Activated CD4-positive, alpha-beta T cell treated with anti-CD3 and anti-CD28 coated beads, Interleukin-2, Interleukin-6, amounts not matched to agents 100 ng/mL and 50 ng/mL, durations not matched to agents 16 hours and 8 hours (primary cell): ENCODE data around the gene ATP13A2.

Experiments
- DNase-seq: peaks from one replicate; pipeline ENCODE4 v3.0.0-alpha.2; 2020

ATP13A2 gene

DNA sequence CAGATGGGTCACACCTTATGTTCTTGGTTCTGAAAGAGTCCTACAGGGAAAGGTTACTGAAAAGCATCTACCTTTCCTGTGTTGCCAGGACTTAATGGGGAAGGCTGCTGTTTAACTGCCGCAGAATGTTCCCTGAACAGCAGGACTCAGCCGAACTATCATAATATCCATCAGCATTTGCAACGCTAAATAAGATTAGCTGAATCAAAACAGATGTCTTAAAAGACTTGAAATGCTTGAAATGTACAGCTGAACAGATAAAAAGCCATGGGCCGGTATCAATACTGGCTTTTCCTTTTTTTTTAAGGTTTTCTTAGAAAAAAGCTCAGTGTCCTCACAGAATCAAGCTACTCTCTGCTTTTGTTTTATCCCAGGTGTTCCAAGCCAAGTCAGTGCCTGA is 19.7 kb upstream of the ATP13A2 start:
- no peak for DNase-seq

DNA sequence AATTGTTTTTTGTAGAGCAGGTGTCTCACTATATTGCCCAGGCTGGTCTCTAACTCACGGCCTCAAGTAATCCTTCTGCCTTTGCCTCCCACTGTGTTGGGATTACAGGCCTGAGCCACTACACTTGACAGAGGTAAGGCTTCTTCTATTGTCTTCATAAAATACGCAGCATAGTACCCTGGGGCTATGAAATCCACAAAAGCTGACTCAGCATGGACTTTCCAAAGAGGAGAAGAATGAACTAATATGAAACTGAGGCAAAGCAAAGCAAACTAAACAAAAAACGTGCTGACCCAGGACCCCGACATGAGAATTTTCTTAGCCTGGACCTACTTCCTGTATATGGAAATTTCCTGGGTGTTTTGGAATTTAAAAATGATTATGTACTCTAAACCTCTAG is 18.5 kb upstream of the ATP13A2 start:
- no peak for DNase-seq

DNA sequence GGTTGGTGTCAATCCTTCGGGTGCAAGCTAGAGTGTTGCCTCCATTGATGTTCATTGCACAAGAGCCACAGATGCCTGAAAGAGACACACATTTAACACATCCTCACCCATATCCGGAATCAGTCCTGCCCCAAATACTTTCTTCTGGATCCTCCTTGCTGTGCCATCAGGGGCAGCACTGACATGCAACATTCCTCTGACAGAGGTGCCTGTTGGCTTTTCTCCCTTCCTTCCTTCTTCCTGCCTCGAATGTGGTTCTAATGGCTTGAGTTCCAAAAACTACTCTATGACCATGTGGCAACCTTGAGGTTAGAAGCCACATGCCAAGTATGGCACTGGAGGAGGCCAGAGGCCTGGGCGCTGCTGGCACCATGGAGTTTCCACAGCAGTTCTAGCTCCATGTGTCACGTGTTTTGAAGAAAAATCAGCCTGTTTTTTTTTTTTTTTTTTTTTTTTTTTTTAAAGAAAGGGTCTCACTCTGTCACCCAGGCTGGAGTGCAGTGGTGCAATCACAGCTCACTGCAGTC is 17.0 kb upstream of the ATP13A2 start:
- no peak for DNase-seq

DNA sequence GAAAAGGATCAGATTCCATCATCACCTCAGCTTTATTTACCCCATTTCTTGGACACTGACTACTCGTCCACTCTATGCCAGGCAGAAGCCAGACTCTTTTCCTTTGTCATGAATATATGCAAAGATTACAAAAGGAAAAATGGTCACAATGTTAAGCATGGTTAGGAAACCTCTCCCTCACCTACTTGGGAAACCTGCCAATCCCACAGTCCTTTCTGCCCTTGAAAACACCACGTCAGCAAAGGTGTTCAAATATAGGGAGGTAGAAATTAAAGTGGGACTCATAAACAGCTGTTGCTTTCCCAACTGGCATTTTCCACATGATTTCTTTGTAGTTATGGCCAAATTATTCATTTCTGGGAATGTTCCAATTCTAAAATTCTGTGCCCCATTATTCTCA is 16.2 kb upstream of the ATP13A2 start:
- no peak for DNase-seq

DNA sequence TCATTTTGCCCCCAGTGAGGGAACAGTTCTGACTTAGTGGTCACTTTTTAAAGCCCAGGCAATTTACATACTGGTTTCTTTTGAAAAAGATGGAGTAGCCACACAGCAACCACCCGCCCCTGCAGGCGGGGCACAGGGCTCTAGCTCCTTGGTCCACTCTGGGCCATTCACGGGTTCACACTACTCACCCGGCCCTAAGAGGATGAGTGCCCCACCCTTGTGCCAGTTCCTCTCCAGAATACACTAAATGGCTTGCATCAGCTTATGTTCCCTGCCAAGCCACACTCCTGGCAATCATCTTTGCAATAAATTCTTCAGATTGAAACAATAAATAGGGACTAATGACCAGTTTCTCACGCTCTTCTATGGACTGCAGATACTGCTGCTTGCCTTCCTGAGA is 15.7 kb upstream of the ATP13A2 start:
- no peak for DNase-seq

DNA sequence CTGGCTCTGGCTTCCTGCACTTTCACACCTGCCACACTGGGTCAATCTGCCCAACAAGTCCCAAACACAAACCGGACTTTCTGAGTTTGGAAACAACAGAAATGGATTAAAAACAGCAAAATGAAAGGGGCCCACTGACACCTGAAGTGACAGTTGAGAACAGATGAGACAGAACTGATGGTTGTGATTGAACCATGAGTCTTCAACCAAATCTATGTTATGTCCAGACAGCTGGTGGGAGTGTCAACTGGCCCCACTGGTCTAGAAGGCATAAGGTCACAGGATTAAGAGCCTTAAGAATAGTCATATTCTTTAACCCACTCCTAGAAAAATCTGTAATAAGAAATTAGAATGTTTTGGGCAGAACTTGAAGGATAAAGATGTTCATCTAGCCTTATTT is 13.0 kb upstream of the ATP13A2 start:
- DNase-seq = no peak

DNA sequence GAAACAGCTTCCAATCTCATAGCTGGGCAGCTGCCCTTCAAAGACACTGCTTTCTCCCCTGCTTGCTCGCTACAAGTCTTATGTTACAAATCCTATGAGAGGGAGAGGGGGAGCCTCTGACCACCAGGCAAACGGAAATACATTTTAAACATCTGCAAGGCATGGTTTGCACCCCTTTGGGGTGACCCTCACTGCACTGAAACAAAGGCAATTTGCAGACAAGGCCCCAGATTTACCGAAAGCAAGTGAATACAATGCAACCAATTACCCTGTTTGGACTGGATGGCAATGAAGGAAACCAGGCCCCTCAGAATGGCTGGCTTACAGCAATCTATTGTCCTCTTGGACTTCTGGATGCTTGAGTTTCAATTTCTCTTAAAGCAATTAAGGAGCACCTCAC is 11.8 kb upstream of the ATP13A2 start:
- DNase-seq = no peak

DNA sequence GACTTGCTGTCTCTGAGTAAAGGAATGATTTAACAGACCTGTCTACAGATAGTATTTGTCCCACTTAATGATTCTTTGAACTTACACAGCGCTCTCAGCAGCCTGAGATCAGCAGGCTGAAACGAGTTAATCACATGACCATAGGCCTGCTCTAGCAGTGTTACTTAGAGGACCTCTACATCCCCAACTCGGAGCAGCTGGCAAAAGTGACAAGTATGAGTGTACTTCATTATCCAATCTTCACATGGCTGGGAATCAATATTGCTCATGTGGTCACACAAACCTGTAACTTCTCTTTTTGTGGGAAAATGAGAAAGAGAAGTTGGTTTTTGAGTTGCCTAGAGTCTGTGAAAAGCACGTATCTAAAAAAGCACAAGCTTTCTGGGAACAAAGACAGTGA is 11.4 kb upstream of the ATP13A2 start:
- DNase-seq = no peak

DNA sequence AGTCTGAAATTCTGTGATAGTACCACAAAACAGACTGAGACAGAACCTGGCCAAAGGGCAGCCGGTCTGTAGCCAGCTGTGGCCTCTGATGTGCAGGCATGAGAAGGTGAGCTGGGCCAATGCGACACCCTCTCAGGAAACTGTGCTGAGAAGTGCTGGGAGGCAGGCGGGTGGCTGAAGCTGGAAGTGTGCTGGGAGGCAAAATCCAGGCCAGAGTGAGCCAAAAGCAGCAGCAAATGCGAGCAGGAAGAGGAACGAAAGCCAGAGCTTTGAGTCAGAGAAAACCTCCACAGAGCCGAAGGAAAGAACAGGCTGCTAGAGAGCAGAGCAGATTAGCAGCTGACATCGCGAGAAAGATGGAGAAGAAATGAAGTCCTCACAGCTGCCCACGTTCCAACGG is 10.2 kb upstream of the ATP13A2 start:
- no peak for DNase-seq

DNA sequence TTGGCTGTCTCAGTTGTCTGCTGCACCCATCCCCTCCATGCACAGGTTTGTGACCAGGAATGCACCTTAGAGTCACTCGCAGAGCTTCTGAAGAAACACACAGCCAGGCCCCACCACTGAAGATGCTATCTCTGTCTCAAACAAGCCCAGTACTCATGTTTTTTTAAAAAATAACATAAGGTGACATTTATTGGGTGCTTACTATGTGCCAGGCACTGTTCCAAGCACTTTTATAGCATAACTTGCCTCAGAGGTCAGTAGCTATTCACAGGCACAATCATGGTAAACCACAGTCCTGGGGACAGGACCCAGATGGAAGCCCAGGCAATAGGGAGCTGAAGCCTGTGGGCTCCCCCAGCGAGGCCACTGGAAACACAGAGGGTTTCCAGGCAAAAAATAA is 8.8 kb upstream of the ATP13A2 start:
- DNase-seq = no peak

DNA sequence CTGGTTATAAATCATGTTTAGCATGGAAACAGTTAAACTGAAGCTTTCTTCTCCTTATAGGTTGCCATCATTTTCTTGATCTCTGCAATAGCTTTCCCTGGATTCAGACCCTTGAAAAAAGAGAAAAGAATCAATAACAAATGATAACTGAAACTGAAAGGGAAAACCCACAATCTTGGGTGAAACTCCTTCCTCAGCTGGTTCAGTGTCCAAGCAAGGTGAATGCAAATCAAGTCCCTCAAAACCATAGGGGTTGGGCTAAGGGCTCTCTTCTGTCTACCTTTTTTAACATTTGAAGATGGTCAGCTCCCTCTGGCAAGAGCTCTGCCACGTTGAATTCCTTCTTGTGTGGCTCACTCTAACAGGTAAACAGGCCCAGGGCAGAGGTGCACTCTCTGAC is 7.1 kb upstream of the ATP13A2 start:
- no peak for DNase-seq

DNA sequence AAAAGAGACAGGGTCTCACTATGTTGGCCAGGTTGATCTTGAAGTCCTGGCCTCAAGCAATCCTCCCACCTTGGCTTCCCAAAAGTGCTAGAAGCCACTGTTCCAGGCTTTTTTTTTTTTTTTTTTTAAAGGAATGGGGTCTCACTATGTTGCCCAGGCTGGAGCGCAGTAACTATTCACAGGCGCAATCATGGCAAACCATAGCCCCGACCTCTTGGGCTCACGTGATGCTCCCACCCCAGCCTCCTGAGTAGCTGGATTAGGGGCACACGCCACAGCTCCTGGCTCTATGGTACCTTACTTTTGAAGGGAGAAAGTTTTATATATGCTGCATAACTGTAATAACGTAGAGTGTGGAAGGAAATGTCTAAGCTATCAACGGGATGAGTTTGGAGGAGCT is 5.7 kb upstream of the ATP13A2 start:
- DNase-seq = no peak

DNA sequence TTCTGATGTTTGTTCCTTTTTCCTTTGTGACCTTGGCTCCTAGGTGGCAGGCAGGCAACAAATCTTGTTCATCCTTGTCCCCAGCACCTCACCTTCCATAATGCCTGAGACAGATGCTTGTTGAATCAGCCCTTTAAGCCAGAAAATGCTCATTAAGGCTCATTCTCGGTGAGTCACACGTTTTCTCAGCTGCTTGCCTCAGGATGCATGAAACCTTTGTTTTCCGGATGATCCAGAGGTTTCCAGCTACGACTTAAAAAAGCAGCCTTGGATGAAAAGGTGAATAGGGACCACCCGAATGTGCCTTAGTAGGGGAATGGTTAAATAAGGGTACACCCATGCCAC is 4.6 kb upstream of the ATP13A2 start:
- no peak for DNase-seq

DNA sequence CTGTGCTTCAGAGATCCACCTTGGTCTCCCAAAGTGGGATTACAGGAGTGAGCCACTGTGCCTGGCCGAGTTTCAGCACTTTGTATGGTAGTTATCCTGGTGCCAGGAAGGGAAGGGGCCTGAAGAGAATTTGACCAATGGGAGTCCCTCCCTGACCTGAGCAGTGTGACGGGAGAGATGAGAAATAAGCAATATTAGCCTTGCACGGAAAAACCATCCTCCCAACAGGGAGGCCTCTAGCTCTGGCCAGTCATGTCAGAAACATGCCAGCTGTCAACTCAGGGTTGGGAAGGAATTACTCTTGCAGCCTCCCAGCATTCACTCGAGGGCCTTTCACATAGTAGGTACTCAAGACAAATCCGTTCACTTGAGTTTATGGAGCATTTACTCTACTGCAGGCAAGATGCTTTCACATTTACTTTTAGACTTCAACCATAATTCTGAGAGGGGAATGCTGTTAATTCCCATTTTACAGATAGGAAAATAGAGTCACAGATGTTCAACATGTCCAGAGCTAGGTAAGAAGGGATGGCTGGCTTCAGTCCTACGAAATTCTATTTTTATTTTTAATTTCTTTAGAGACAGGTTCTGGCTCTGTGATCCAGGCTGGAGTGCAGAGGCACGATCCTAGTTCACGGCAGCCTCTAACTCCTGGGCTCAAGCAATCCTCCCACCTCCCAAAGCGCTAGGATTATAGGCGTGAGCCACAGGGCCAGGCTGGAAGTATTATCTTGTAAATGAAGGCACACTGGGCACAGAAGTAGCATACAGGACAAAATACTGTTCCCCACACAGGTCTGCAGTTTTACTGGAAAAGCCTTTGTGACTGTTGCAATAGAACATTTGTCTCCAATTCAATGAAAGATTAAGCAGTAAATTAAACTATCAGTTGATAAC is 3.2 kb upstream of the ATP13A2 start:
- DNase-seq = no peak

DNA sequence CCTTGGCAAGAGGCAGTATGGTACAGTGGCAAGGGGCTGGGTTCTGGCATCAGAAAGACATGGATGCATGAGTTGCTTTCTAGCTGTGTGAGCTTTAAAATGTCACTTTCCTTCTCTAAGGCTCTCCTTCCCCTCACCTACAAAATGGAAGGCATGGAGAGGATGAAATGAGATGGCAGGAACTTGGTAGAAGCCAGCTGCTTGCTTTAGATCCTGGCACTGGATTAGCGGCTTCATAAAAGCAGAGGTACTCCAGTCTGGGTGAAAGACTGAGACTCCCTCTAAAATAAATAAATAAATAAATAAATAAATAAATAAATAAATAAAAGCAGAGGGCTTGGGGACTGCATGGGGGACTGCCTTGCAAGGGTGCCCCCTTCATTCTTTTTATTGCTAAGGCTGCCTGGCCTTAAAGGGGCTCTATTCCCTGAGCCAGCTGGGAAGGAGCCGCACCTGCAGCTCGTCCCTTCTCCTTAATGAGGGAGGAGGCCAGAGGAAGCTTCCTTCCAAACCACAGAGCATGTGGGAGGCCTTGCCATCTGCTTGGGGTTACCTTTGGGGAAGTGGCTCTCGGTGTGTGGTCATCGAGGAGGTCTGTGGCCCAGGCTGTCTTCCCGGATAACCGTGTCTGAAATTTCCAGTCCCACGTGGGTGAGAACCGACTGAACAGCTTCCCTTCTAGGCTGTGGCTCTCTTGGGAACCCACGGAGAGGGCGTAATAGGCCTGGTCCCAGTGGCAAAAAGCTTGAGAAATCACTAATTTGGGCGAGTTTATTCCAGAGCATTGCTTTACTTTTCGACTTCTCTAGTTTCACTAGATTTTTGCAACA is 2.0 kb upstream of the ATP13A2 start:
- no peak for DNase-seq

DNA sequence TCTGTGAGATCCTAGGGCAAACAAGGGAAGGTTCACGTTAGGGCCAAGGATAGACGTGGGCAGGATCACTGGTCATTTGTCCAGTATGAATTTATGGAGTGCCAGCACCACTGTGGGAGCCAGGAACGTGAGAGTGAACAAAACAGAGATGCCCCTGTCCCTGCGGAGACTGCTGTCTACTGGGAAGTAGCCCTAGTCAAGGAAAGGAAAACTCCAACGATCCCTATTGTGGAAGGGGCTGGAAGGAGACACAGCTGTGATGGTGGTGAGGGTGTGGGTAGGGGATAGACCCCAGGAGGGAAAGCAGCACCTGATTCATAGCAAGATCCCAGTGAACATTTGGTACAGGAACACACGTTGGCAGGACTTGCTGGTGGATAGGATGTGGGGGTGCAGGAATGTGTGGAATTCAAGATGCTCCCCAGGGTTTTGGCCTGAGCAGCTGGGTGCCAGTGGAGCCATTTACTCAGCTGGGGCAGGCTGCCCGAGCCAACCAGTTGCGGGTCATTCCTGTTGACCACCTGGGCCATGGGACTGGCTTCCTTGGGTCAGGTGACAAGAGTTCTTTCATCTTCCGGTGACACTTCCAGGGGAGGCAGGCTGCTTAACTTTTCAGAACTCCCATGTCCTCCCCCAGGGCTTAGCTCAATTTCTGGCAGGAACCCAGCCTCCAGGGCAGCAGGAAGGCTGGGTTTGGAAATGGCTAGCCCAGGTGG is 1.2 kb upstream of the ATP13A2 start:
- DNase-seq = no peak

DNA sequence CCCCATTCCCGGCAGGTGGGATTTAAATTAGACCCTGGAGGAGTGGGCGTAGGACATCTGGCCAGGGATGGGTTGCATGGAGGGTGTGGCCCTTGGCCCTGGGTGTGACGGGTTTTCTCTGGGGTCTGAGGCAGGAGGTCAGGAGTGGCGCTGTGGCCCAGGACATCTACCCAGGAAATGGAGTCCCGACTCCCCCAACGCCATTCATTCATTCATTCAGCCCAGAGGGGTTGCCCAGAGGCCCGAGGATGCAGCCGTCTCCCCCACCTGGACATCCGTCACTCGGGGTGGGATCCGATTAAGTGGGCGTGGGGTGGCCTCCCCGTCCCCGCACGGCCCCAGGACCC is 663 bp downstream of the ATP13A2 start:
- DNase-seq = no peak

DNA sequence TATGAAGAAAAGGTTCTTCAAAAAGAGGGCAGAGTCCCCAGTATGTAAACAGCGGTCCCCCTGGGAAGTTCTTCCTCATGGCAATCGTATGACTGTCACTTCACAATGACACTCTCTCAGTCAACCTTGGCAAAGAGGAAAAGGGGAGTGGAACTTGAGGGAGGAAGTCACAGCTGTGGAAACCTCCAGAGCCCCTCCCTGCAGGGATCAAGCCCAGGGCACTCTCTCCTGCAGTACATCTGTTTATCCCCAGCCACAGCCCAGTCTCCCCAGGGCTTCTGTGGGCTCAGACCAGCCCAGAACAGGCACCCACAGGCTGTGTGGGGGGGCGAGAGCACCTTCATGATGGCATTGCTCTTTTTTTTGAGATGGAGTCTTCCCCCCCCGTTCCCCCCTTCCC is 2.0 kb downstream of the ATP13A2 start:
- DNase-seq = no peak

DNA sequence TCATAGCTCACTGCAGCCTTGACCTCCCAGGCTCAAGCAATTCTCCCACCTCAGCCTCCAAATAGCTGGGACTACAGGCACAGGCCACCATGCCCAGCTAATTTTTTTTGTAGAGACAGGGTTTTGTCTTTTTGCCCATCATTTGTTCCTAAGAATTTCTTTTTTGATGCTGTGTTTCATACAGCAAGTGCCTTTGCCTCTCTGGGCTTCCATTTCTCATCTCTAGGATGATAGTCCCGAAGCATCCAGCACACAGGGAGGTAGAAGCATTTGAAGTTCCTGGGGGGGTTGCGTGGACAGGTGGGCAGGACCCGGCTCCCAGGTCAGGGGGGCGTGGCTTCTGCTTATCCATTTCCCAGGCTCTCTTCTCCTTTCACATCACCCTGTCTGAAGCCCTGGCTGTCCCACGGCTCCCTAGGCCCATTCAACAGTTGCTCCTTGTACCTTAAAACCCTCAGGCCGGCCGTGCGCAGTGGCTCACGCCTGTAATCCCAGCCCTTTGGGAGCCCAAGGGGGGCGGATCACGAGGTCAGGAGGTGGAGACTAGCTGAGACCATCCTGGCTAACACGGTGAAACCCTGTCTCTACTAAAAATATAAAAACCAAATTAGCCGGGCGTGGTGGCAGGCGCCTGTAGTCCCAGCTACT is 3.4 kb downstream of the ATP13A2 start:
- no peak for DNase-seq

DNA sequence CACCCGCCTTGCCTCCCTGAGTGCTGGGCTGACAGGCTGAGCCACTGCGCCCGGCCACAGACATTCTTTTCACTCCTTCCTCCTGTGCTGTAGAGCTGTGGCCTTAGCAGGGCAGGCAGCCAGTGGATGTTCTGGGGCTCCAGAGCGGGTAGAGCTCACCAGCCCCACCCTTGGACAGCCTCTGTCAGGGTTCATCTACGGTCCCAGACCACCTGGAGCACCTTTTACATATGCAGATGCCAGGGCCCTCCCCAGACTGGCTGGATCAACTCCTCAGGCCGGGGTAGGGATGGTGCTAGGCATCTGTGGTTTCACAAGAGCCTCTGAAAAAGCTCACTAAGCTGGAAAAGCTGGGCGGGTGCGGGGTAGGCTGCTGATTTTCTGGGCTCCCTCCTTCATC is 4.6 kb downstream of the ATP13A2 start:
- DNase-seq = no peak

DNA sequence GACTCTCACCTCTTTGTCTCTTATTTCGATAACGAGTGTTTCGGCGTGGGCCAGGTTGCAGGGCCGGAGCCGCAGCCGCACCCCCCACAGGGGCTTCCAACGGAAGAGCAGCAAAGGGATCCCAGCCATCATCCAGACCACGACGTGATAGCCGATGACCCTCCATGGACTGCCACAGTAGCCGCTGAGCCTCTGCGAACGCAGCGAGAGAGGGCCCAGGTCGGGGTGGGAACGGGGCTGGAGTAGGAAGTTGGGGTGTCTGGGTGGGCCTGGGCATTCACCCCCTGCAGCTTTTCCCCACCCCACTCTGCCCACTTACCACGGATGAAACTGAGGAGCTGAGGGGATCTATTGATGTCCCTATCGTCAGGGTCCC is 6.4 kb downstream of the ATP13A2 start:
- no peak for DNase-seq

DNA sequence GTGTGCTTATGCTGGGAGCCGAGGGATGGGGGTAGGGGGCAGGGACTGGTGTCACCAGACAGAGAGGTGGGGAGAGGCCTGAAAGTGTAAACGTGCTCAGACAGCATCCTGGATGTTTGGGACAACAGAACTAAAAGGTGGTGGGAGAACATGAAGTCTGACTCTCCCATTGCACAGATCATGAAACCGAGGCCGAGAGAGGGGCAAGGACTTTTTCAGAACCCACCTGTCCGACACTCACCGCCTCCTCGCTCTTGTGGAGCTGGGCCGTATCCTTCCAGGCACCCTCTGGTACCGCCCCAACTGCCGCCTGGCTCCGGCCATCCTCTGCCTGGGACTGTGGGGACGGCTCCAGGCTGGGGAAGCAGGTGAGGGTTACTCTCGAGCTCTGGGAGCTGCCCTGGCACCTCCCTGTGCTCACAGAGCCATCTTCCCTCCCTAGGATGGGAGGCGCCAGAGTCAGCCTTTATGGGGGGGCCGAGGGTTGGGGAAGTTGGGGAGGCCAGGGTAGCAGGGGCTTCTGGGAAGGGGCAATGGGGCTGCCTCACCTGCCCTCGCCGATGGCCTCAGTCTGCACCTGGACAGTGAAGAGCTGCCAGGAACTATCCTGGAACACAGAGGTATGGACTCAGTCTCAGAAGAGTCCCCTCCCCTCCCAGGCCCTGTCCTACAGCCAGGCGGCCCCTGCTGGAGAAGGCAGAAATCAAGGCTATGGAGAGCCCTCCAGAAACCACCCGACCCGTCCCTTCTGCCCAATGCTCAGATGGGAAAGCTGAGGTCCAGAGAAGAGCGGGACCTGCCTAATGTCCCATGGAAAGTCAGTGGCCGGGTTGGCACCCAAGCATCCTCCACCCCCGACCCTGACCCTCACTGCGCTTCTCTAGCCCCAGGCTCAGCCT is 7.0 kb downstream of the ATP13A2 start:
- no peak for DNase-seq
